Motor neuron (in vitro differentiated cells): ENCODE data around the gene USP17L20. TPM values are rescaled to one million over a fixed set of nuclear protein-coding genes. Genes with fewer than 3 reads are reported as not detected.
"Not testable (repeated sequence)": the region's sequence is repeated elsewhere in the genome, so short reads cannot be mapped to it uniquely, and the experiment has no call there.

ENCODE experiments used
- ATAC-seq, 8 experiments: fragments of 200-7000 bp; cut with Tn5 transposase; replicated peaks in 6 of 8; 2 replicates each; pipeline ENCODE4 v1.8.0; 2021; ENCODE audit warnings: mild to moderate bottlenecking in 8 of 8, moderate library complexity in 8 of 8
- H3K27ac ChIP-seq, 2 donors: fragments of 250-450 bp; sonication (Bioruptor Pico); 2 replicates each; pipeline ENCODE4 v1.9.0; 2021; ENCODE audit warnings: antibody characterized with exemption in 2 of 2, mild to moderate bottlenecking in 2 of 2, moderate library complexity in 1 of 2
- H3K4me1 ChIP-seq, 2 donors: fragments of 250-450 bp; sonication (Bioruptor Pico); replicated peaks in 1 of 2; 2 replicates each; pipeline ENCODE4 v1.6.1; 2021; ENCODE audit warnings: antibody characterized with exemption in 2 of 2, mild to moderate bottlenecking in 2 of 2, moderate library complexity in 1 of 2
- H3K4me3 ChIP-seq, 5 donors: fragments of 250-450 bp; sonication (Bioruptor Pico); 2 replicates each; pipeline ENCODE4 v1.9.0; 2021; ENCODE audit warnings: antibody characterized with exemption in 5 of 5, mild to moderate bottlenecking in 5 of 5, moderate library complexity in 4 of 5
- WGBS, 10 experiments: fragments of 450-650 bp; shearing (Covaris generic); methylation state at CpG; one replicate each; pipeline ENCODE4 v1.0.0; 2022; 5-methylcytosine and 5-hydroxymethylcytosine counted together
- in situ Hi-C, 9 experiments: fragments of 400-800 bp; cut with MboI; loops; one replicate each; pipeline ENCODE4 v1.15.0; 2021; ENCODE audit warnings: low sequenced_read_pairs in 9 of 9, low pct_unique_long_range_greater_than_20kb in 2 of 9; ENCODE audit not compliant: unreplicated experiment in 9 of 9
- total RNA-seq, 8 experiments: library from RNA; unstranded; fragments of 300-600 nt; gene quantifications; 2 replicates each; pipeline versions ENCODE4 v1.2.3 to v1.2.4, GENCODE V29; 2022

The USP17L20 gene
- total RNA-seq, 8 experiments from 2014 or later: not detected

DNA sequence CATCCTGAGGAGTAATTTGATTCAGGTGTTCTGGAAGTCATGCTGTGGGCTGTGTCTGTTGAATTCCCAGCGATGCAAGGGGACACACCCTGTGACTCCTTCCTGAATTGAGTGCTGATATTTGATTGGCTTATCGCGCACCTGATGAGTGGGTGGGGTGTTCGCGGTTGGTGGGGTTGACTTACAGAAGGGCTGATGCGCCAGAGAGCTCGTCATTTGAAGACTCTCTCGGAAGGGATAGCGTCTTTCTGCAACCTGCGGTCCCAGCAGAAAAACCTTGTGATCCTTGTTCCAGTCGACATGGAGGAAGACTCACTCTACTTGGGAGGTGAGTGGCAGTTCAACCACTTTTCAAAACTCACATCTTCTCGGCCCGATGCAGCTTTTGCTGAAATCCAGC, 4.6 kb downstream of the USP17L20 start, which contains the start of gene USP17L21:
TSS of gene USP17L21 (plus strand) at position 301 of the 400 bp plus-strand sequence. CDS start at position 301, 0 bp downstream.
- in situ Hi-C loops, ATAC-seq, H3K4me1 ChIP-seq, H3K27ac ChIP-seq, H3K4me3 ChIP-seq: not testable (repeated sequence)
- no CpG with 5 or more reads among the region's 13 CpGs for WGBS, 10 experiments

DNA sequence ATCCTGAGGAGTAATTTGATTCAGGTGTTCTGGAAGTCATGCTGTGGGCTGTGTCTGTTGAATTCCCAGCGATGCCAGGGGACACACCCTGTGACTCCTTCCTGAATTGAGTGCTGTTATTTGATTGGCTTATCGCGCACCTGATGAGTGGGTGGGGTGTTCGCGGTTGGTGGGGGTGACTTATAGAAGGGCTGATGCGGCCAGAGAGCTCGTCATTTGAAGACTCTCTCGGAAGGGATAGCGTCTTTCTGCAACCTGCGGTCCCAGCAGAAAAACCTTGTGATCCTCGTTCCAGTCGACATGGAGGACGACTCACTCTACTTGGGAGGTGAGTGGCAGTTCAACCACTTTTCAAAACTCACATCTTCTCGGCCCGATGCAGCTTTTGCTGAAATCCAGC, 9.4 kb downstream of the USP17L20 start, which contains the start of gene USP17L22:
TSS of gene USP17L22 (plus strand) at position 301 of the 400 bp plus-strand sequence. CDS start at position 301, 0 bp downstream.
- H3K4me3 ChIP-seq, H3K4me1 ChIP-seq, ATAC-seq, in situ Hi-C loops, H3K27ac ChIP-seq: not testable (repeated sequence)
- WGBS, 10 experiments: no CpG with 5 or more reads among the region's 15 CpGs

DNA sequence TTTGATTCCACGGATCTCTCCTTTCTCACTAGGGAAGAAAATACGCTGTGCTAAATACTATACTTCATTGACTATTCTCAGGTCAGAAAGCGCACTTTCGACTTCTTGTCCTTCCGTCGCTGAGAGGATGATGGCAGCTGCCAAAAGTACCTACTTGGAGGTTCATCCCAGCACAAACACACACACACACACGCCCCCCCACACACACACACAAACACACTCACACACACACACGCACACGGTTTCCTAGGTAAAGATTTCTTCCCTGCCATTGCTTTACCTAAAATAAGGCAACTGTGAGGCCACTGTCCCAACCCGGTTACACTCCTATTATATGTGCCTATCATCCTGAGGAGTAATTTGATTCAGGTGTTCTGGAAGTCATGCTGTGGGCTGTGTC, 13.8 kb downstream of the USP17L20 start:
- no CpG with 5 or more reads among the region's 10 CpGs for WGBS, 10 experiments
- in situ Hi-C loops, H3K4me3 ChIP-seq, H3K4me1 ChIP-seq, H3K27ac ChIP-seq, ATAC-seq: not testable (repeated sequence)

Other genes with a start within 250 kb of the USP17L20 start
- gene FAM90A26, start 87.7 kb upstream of the USP17L20 start, total RNA-seq: not detected
- not detected for gene USP17L10, start 47.5 kb upstream of the USP17L20 start, total RNA-seq
- gene USP17L11, start 42.7 kb upstream of the USP17L20 start, total RNA-seq: under 1 TPM in 3 of 8 experiments, not detected in 5; 0.24 to 0.33 (median 0.29) TPM
- gene USP17L12, start 38.0 kb upstream of the USP17L20 start, total RNA-seq: not detected
- gene USP17L13, start 33.2 kb upstream of the USP17L20 start, total RNA-seq: not detected
- under 1 TPM in 1 of 8 experiments, not detected in 7; 0.13 TPM for gene USP17L15, start 23.7 kb upstream of the USP17L20 start, total RNA-seq
- gene USP17L17, start 14.2 kb upstream of the USP17L20 start, total RNA-seq: not detected
- not detected for gene USP17L18, start 9.5 kb upstream of the USP17L20 start, total RNA-seq
- gene USP17L19, start 4.7 kb upstream of the USP17L20 start, total RNA-seq: not detected
- gene USP17L21, start 4.7 kb downstream of the USP17L20 start, total RNA-seq: not detected
- gene USP17L22, start 9.5 kb downstream of the USP17L20 start, total RNA-seq: under 1 TPM in 1 of 8 experiments, not detected in 7; 0.19 TPM
- gene USP17L24, start 67.0 kb downstream of the USP17L20 start, total RNA-seq: not detected
- not detected for gene USP17L25, start 71.8 kb downstream of the USP17L20 start, total RNA-seq
- not detected for gene USP17L26, start 76.5 kb downstream of the USP17L20 start, total RNA-seq
- gene USP17L5, start 81.3 kb downstream of the USP17L20 start, total RNA-seq: not detected
- gene USP17L27, start 86.0 kb downstream of the USP17L20 start, total RNA-seq: not detected
- gene USP17L28, start 90.8 kb downstream of the USP17L20 start, total RNA-seq: not detected
- not detected for gene USP17L29, start 95.5 kb downstream of the USP17L20 start, total RNA-seq
- not detected for gene USP17L30, start 105.0 kb downstream of the USP17L20 start, total RNA-seq
- not detected for gene DEFB131A, start 186.3 kb downstream of the USP17L20 start, total RNA-seq